ENCODE data around the gene MCTP1. TPM values are rescaled to one million over a fixed set of nuclear protein-coding genes. Genes with fewer than 3 reads are reported as not detected.
"Not testable (repeated sequence)": the region's sequence is repeated elsewhere in the genome, so short reads cannot be mapped to it uniquely, and the experiment has no call there.

Gene MCTP1
- total RNA-seq, 1 donor from 2014 or later = not detected

DNA sequence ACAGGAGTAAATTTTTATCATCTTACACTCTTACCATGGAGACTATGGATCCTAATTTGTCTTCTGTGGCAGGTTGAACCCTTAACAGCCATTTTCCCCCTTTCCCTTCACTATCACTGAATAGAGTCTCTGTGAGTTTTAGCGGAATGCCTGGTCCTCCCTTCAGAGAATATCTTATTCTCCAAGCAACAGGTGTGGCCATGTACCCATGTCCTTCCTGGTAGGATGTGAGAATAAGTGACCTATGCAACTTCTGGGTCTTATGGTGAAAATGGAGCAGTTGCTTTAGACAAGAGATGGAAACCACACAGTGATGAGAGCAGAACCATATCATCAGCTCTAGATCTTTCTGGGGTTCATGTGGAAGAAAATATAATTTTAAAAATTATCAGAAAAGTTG, 312.6 kb downstream of the MCTP1 start:
- Mint-ChIP-seq H3K9me3 (peaks cover 5% of the 10 kb centered on the region), H3K27me3 (ENCODE audit: insufficient read depth) (peaks cover 1% of the 10 kb centered on the region), H3K4me3 (no peak overlapping the region), H3K4me1 (ENCODE audit: low read depth) (no peaks in the 10 kb centered on the region), H3K27ac (no peak overlapping the region), H3K36me3 (ENCODE audit: low read depth) (no peaks in the 10 kb centered on the region)
- no peak for DNase-seq (ENCODE audit: low spot score)
- intact Hi-C loops (cut with micrococcal nuclease) = no loop called here

DNA sequence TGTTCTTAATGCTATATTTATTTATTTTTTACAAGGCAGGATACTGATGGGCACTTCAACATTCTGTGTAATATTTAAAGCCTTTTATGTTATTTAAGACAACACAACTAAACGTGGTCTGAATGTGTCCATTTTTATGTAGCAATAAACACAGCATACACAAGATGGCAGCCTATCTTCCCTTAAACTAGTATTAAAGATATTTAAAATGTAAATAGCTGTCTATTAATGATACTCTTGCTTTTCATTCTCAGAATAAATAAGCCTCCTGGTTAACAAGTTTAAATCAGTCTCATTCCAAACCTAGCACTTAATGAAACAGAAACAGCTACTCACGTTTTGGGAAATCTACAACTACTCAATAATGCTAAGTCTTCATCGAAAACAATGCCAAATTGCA, 315.7 kb downstream of the MCTP1 start:
- peaks cover 1% of the 10 kb centered on the region for H3K27me3 Mint-ChIP-seq (ENCODE audit: insufficient read depth)
- no peaks in the 10 kb centered on the region for H3K9me3 Mint-ChIP-seq
- H3K4me1 Mint-ChIP-seq (ENCODE audit: low read depth) = no peaks in the 10 kb centered on the region
- H3K4me3 Mint-ChIP-seq = no peak overlapping the region
- DNase-seq (ENCODE audit: low spot score) = no peak
- no peak overlapping the region for H3K27ac Mint-ChIP-seq
- intact Hi-C loops (cut with micrococcal nuclease) = loop anchor here (5.0 kb wide), 2 partner anchors 268 to 308 kb away; no protein-coding TSS in a partner anchor
- H3K36me3 Mint-ChIP-seq (ENCODE audit: low read depth) = no peaks in the 10 kb centered on the region

DNA sequence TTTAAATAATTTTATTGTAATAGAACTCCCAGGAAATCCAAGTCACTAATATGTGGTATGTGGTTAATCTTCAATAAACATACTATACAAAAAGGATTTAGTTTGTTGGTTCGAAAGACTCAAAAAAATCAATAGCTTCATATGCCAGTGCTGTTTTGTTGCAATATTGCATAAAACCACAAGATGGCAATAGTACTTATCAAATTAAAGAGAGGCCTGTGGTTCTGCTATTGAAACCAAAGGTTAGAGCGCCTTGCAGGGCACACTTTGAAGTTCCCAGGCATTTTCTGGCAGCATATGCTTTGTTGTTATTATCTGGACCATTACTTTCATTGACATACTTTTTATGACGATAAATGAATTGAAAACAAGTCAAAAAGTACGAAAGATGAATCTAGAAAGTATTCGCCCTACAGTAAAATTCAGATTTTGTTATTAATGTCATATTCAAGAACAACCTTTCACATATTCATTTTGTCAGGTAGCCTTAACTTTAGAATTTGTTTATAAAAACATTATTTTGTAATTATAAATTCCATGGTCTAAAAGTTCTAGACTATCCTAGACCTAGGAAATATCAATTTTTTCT, 316.3 kb downstream of the MCTP1 start:
- intact Hi-C loops (cut with micrococcal nuclease) = loop anchor here (1.0 to 5.0 kb wide), 3 partner anchors 269 to 309 kb away; no protein-coding TSS in a partner anchor
- Mint-ChIP-seq H3K9me3 (no peaks in the 10 kb centered on the region), H3K27ac (no peak overlapping the region), H3K4me3 (no peak overlapping the region), H3K4me1 (ENCODE audit: low read depth) (no peaks in the 10 kb centered on the region), H3K27me3 (ENCODE audit: insufficient read depth) (peaks cover 1% of the 10 kb centered on the region), H3K36me3 (ENCODE audit: low read depth) (no peaks in the 10 kb centered on the region)
- DNase-seq (ENCODE audit: low spot score) = no peak

DNA sequence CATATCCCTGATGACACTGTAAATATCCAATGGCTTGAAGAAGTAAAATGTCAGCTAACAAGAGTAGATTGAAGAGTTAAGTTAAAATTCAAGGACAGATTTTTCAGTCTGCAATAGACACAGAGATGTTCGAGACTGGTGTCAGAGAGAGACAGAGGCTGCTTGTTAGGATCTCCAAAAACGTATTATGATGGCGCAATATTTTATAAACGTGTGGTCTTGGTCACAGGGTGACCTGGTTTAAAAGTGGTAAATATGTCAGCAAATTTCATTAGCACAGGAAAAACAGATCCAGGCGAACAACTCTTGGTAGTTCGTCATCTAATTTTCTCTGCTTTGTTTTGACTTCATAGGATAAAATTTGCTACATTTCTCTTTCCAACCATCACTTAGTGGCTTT, 317.4 kb downstream of the MCTP1 start:
- DNase-seq (ENCODE audit: low spot score) = no peak
- H3K27ac Mint-ChIP-seq = no peak overlapping the region
- no peak overlapping the region for H3K4me3 Mint-ChIP-seq
- intact Hi-C loops (cut with micrococcal nuclease) = loop anchor here (5.0 kb wide), 2 partner anchors 270 to 310 kb away; no protein-coding TSS in a partner anchor
- H3K4me1 Mint-ChIP-seq (ENCODE audit: low read depth) = no peaks in the 10 kb centered on the region
- H3K27me3 Mint-ChIP-seq (ENCODE audit: insufficient read depth) = peaks cover 1% of the 10 kb centered on the region
- no peaks in the 10 kb centered on the region for H3K9me3 Mint-ChIP-seq
- H3K36me3 Mint-ChIP-seq (ENCODE audit: low read depth) = no peaks in the 10 kb centered on the region

DNA sequence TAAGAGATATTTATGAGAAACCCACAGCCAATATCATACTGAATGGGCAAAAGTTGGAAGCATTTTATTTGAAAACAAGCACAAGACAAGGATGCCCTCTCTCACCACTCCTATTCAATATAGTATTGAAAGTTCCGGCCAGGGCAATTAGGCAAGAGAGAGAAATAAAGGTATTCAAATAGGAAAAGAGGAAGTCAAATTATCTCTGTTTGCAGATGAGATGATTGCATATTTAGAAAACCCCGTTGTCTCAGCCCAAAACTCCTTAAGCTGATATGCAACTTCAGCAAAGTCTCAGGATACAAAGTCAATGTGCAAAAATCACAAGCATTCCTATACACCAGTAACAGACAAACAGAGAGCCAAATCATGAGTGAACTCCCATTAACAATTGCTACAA, 325.6 kb downstream of the MCTP1 start:
- H3K4me1 Mint-ChIP-seq (ENCODE audit: low read depth); H3K36me3 Mint-ChIP-seq (ENCODE audit: low read depth); H3K4me3 Mint-ChIP-seq; H3K27ac Mint-ChIP-seq; H3K9me3 Mint-ChIP-seq; DNase-seq (ENCODE audit: low spot score); H3K27me3 Mint-ChIP-seq (ENCODE audit: insufficient read depth); intact Hi-C loops (cut with micrococcal nuclease): not testable (repeated sequence)

DNA sequence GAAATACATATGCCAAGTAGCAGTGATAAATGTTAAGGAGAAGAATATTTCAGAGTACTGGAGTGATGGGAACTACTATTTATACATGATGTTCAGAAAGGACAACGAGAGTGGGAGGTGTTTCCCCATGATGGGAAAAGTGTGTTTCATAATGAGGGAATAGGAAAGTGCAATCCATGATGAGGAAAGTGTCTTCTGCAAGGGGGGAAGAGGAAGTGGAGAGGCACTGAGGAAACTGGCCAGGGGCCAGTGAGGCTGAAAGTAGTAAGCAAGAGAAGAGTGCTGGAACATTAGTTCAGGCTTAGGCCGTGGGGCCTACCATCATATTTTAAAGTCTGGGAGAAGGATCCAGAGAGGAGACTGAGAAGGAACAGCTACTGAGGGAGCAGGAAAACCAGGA, 339.2 kb downstream of the MCTP1 start:
- intact Hi-C loops (cut with micrococcal nuclease) = no loop called here
- no peak overlapping the region for H3K27ac Mint-ChIP-seq
- no peaks in the 10 kb centered on the region for H3K4me1 Mint-ChIP-seq (ENCODE audit: low read depth)
- no peak for DNase-seq (ENCODE audit: low spot score)
- H3K4me3 Mint-ChIP-seq = no peak overlapping the region
- H3K27me3 Mint-ChIP-seq (ENCODE audit: insufficient read depth) = no peaks in the 10 kb centered on the region
- H3K36me3 Mint-ChIP-seq (ENCODE audit: low read depth) = no peaks in the 10 kb centered on the region
- H3K9me3 Mint-ChIP-seq = no peaks in the 10 kb centered on the region

DNA sequence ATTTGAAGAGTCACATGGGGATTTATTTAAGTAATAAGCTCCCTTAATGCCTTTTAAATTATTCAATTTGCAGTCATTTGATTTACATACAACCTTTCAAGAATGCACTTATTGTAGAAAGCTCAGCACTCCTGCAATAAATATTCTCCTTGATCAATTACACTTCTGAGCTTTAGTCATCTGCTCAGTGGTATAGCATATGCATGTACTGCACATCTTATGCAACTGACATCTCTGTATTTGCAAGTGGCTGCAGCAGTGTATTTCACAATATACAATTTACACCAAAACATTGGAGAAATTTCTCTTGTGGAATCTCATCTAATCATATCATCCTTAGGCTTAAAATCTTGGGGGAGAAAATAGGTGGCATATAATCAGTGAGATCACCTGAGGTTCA, 340.7 kb downstream of the MCTP1 start:
- Mint-ChIP-seq H3K27ac (no peak overlapping the region), H3K4me1 (ENCODE audit: low read depth) (no peaks in the 10 kb centered on the region), H3K27me3 (ENCODE audit: insufficient read depth) (no peaks in the 10 kb centered on the region), H3K36me3 (ENCODE audit: low read depth) (no peaks in the 10 kb centered on the region), H3K4me3 (no peak overlapping the region), H3K9me3 (no peaks in the 10 kb centered on the region)
- intact Hi-C loops (cut with micrococcal nuclease) = no loop called here
- no peak for DNase-seq (ENCODE audit: low spot score)

DNA sequence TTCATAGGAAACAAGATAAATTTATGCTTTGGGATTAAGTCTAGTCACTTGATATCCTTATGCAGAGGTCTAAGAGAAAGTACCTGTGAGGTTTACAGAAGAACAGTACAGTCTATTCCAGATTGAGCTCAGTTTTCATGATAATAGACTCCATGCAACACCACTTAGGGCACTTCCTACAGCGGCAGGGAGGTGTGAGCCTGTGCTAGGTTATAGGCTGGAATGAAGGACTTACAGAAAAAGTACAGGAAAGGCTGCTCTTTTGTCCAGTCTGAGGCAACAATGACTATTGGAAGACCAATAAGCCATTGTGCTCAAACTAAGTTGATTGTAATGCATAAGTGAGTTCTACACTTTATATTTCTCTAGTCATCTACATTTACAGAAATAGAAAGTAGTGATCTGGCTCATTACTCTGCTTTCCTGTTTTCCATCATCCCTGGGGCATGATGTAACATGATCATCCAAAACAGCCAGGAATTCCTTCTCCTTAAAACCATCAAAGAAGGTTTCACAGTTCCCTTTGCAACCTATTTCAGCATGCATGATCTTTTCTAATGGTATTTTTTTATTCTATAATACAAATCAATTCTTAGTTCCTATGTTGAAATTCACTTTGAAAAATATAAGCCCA, 343.7 kb downstream of the MCTP1 start:
- Mint-ChIP-seq H3K9me3 (no peaks in the 10 kb centered on the region), H3K27ac (no peak overlapping the region), H3K36me3 (ENCODE audit: low read depth) (no peaks in the 10 kb centered on the region), H3K4me1 (ENCODE audit: low read depth) (no peaks in the 10 kb centered on the region), H3K4me3 (no peak overlapping the region), H3K27me3 (ENCODE audit: insufficient read depth) (no peaks in the 10 kb centered on the region)
- no peak for DNase-seq (ENCODE audit: low spot score)
- intact Hi-C loops (cut with micrococcal nuclease) = no loop called here

DNA sequence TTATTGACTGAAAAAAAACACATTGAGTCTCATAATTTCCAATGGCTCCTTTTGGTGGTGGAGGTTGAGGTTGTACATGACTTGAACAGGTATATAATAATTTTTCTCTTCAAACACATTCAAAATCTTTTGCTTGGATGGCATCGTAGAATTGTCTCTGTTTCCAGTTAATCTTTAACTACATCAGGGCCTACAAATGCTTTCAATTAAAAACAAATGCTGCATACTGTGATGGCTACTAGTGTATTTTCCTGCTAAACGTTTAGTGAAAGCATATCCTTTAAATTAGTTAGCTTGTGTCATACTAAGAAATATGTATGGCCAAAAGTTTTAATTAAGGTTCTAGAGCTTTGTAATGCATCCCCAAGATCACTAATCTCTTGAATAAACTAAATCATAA, 352.6 kb downstream of the MCTP1 start:
- no peaks in the 10 kb centered on the region for H3K36me3 Mint-ChIP-seq (ENCODE audit: low read depth)
- DNase-seq (ENCODE audit: low spot score) = no peak
- peaks cover 3% of the 10 kb centered on the region for H3K27me3 Mint-ChIP-seq (ENCODE audit: insufficient read depth)
- no peaks in the 10 kb centered on the region for H3K9me3 Mint-ChIP-seq
- intact Hi-C loops (cut with micrococcal nuclease) = no loop called here
- no peak overlapping the region for H3K4me3 Mint-ChIP-seq
- no peak overlapping the region for H3K27ac Mint-ChIP-seq
- no peaks in the 10 kb centered on the region for H3K4me1 Mint-ChIP-seq (ENCODE audit: low read depth)

DNA sequence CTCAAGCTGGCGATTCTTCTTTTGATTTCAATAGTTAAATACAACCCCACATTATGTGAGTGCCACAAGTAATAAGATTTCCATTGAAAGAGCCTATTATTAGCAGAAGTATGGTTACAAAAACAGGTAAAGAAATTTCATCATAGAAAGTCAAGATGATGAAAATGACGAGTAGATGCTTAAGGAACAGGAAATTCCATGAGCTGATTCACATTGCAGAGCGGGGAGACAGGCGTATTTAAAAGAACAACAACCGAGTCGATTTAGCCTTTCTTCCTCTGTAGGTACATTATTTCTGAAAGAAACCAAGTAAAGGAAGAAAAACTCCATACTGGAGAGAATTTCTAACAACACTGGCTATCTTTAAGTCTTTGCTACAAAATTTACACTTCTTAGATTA, 356.0 kb downstream of the MCTP1 start:
- Mint-ChIP-seq H3K9me3 (no peaks in the 10 kb centered on the region), H3K4me1 (ENCODE audit: low read depth) (no peaks in the 10 kb centered on the region), H3K27me3 (ENCODE audit: insufficient read depth) (peaks cover 3% of the 10 kb centered on the region), H3K36me3 (ENCODE audit: low read depth) (no peaks in the 10 kb centered on the region), H3K27ac (no peak overlapping the region), H3K4me3 (no peak overlapping the region)
- no peak for DNase-seq (ENCODE audit: low spot score)
- intact Hi-C loops (cut with micrococcal nuclease) = no loop called here

DNA sequence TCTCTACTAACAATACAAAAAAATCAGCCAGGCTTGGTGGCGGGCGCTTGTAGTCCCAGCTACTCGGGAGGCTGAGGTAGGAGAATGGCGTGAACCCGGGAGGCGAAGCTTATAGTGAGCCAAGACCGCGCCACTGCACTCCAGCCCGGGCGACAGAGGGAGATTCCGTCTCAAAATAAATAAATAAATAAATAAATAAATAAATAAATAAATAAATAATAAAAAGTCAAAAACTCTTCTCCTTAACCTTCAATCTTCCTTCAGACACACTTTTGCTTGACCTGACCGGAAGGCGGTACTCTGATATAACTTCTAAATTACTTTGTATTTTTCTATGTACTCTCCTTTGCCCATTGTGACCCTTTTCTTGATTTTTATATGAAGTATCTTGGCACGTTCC, 364.3 kb downstream of the MCTP1 start:
- no peak overlapping the region for H3K4me3 Mint-ChIP-seq
- H3K27me3 Mint-ChIP-seq (ENCODE audit: insufficient read depth) = no peaks in the 10 kb centered on the region
- H3K27ac Mint-ChIP-seq = no peak overlapping the region
- DNase-seq (ENCODE audit: low spot score) = no peak
- intact Hi-C loops (cut with micrococcal nuclease) = no loop called here
- no peaks in the 10 kb centered on the region for H3K4me1 Mint-ChIP-seq (ENCODE audit: low read depth)
- no peaks in the 10 kb centered on the region for H3K9me3 Mint-ChIP-seq
- no peaks in the 10 kb centered on the region for H3K36me3 Mint-ChIP-seq (ENCODE audit: low read depth)

DNA sequence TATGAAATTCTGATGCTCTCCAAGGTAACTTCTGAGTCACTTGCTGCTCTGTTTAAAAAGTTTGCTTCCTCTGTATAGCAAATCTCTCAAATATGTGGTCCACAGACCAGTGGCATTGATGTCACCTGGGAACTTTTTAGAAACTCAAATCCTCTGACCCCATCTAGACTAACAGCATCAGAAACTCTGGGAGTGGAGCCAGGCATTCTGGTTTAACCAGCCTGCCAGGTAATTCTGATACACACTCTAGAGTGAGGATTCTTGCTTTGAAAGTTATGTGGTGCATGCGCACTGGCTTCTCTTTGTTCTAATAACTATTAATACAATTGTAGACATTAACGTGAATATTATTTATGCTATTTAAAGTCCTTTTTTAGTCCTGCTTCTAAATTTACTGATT, 368.3 kb downstream of the MCTP1 start:
- no peaks in the 10 kb centered on the region for H3K4me1 Mint-ChIP-seq (ENCODE audit: low read depth)

DNA sequence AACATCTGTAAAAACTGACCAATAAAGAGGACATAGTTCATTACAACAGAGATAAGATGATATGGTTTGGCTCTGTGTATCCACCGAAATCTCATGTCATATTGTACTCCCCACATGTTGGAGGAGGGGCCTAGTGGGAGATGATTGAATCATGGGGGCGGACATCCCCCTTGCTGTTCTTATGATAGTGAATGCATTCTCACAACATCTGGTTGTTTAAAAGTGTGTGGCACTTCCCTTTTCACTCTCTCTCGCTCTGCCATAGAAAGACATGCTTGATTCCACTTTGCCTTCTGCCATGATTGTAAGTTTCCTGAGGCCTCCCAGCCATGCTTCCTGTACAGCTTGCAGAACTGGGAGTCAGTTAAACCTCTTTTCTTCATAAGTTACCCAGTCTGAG, 373.6 kb downstream of the MCTP1 start:
- H3K4me1 Mint-ChIP-seq (ENCODE audit: low read depth) = no peaks in the 10 kb centered on the region
- H3K27me3 Mint-ChIP-seq (ENCODE audit: insufficient read depth) = peaks cover 5% of the 10 kb centered on the region
- H3K36me3 Mint-ChIP-seq (ENCODE audit: low read depth) = no peaks in the 10 kb centered on the region
- intact Hi-C loops (cut with micrococcal nuclease) = no loop called here
- no peak overlapping the region for H3K27ac Mint-ChIP-seq
- DNase-seq (ENCODE audit: low spot score) = no peak
- no peak overlapping the region for H3K4me3 Mint-ChIP-seq
- no peaks in the 10 kb centered on the region for H3K9me3 Mint-ChIP-seq

More for the DNA sequence above, 368.3 kb downstream of the MCTP1 start:
- H3K27ac Mint-ChIP-seq = no peak overlapping the region
- H3K9me3 Mint-ChIP-seq = no peaks in the 10 kb centered on the region
- no peak overlapping the region for H3K4me3 Mint-ChIP-seq
- intact Hi-C loops (cut with micrococcal nuclease) = no loop called here
- DNase-seq (ENCODE audit: low spot score) = no peak
- no peaks in the 10 kb centered on the region for H3K36me3 Mint-ChIP-seq (ENCODE audit: low read depth)
- peaks cover 5% of the 10 kb centered on the region for H3K27me3 Mint-ChIP-seq (ENCODE audit: insufficient read depth)

DNA sequence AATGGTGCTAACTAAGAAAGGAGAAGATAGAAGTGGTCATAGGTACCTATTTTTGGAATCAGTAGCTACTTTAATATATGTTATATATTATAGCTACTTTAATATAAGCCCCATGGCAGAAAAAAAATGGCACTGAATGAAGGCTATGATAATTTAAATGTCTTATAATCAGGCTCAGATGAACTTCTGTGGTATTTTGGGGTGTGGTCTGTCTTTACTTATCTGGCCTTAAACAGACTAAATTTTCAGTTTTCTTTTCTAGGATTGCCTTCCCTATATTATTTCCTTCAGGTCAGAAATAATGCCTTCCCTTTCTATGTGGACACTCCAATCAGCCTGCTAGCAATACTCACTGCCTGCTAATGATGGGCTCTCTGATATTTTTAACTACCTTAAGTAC, 374.2 kb downstream of the MCTP1 start:
- no peaks in the 10 kb centered on the region for H3K9me3 Mint-ChIP-seq
- peaks cover 5% of the 10 kb centered on the region for H3K27me3 Mint-ChIP-seq (ENCODE audit: insufficient read depth)
- H3K27ac Mint-ChIP-seq = no peak overlapping the region
- no peaks in the 10 kb centered on the region for H3K4me1 Mint-ChIP-seq (ENCODE audit: low read depth)
- H3K36me3 Mint-ChIP-seq (ENCODE audit: low read depth) = no peaks in the 10 kb centered on the region
- DNase-seq (ENCODE audit: low spot score) = no peak
- no peak overlapping the region for H3K4me3 Mint-ChIP-seq
- intact Hi-C loops (cut with micrococcal nuclease) = no loop called here

Data from activated T-helper 1 cell treated with anti-CD3 and anti-CD28 coated beads, Interleukin-12 subunit alpha, Interleukin-12 subunit beta, Interleukin-2, Interleukin-4 antibody, amounts not matched to agents 30 ng/mL and 10 ng/mL and 1 ng/mL, durations not matched to agents 14 hours and 24 hours and 36 hours (primary cell).